CD8-positive, alpha-beta memory T cell (primary cell): Measurements from ENCODE around the gene RASA1. TPM values are rescaled to one million over a fixed set of nuclear protein-coding genes. Genes with fewer than 3 reads are reported as not detected.

Source experiments
- CTCF ChIA-PET: fragments of 350-600 bp; sonication (Branson Sonifier 250); formaldehyde crosslinking; loops from one replicate; lab custom pipeline; 2021; ENCODE audit warnings: antibody characterized with exemption; lab: Charles Lee
- POLR2A ChIA-PET: fragments of 350-600 bp; sonication (Branson Sonifier 250); formaldehyde crosslinking; loops from one replicate; lab custom pipeline; 2021; ENCODE audit warnings: antibody characterized with exemption; lab: Charles Lee
- DNase-seq, 5 donors: peaks; one replicate each; pipeline versions ENCODE4 v3.0.0 to v3.0.0-alpha.2; 2020 to 2022; ENCODE audit warnings: mixed read lengths in 1 of 5
- H3K27ac ChIP-seq: one replicate; pipeline ENCODE4 v1.7.0; 2013; ENCODE audit warnings: low read depth, mild to moderate bottlenecking, low read length, moderate library complexity
- H3K27me3 ChIP-seq: 2 replicates; pipeline ENCODE4 v1.7.0; 2013; ENCODE audit warnings: low read length, mild to moderate bottlenecking; ENCODE audit not compliant: insufficient read depth, poor library complexity, severe bottlenecking
- H3K36me3 ChIP-seq: 2 replicates; pipeline ENCODE4 v1.7.0; 2013; ENCODE audit warnings: mild to moderate bottlenecking, low read length, moderate library complexity; ENCODE audit not compliant: insufficient read depth
- H3K4me1 ChIP-seq: 2 replicates; pipeline ENCODE4 v1.7.0; 2013; ENCODE audit warnings: mild to moderate bottlenecking, low read length, moderate library complexity; ENCODE audit not compliant: insufficient read depth
- H3K4me3 ChIP-seq: 2 replicates; pipeline ENCODE4 v1.7.0; 2013; ENCODE audit warnings: mild to moderate bottlenecking, low read length
- H3K9me3 ChIP-seq: 2 replicates; pipeline ENCODE4 v1.7.0; 2013; ENCODE audit warnings: mild to moderate bottlenecking, low read length
- H3K27ac Mint-ChIP-seq, 8 donors: one replicate each; pipeline ENCODE4 v1.8.0; 2020 to 2021; ENCODE audit warnings: mixed read lengths in 8 of 8, mild to moderate bottlenecking in 6 of 8, inconsistent platforms in 3 of 8, moderate library complexity in 3 of 8
- H3K27me3 Mint-ChIP-seq, 2 donors: one replicate each; pipeline ENCODE4 v1.8.0; 2020 to 2021; ENCODE audit warnings: mixed read lengths in 2 of 2, mild to moderate bottlenecking in 1 of 2, moderate library complexity in 1 of 2
- H3K36me3 Mint-ChIP-seq, 3 donors: one replicate each; pipeline ENCODE4 v1.8.0; 2020 to 2021; ENCODE audit warnings: mixed read lengths in 3 of 3, inconsistent platforms in 1 of 3, mild to moderate bottlenecking in 1 of 3
- H3K4me1 Mint-ChIP-seq, 3 donors: one replicate each; pipeline ENCODE4 v1.8.0; 2020 to 2021; ENCODE audit warnings: mixed read lengths in 3 of 3, inconsistent platforms in 1 of 3, mild to moderate bottlenecking in 1 of 3
- H3K4me3 Mint-ChIP-seq, 7 donors: one replicate each; pipeline ENCODE4 v1.8.0; 2020 to 2021; ENCODE audit warnings: mixed read lengths in 7 of 7, mild to moderate bottlenecking in 6 of 7, moderate library complexity in 4 of 7, inconsistent platforms in 2 of 7
- H3K9me3 Mint-ChIP-seq, 5 donors: one replicate each; pipeline ENCODE4 v1.8.0; 2020 to 2022; ENCODE audit warnings: mixed read lengths in 5 of 5, mild to moderate bottlenecking in 3 of 5, moderate library complexity in 2 of 5, inconsistent platforms in 1 of 5
- polyA plus RNA-seq: library from polyadenylated mRNA; unstranded; fragments of 300-500 nt; fragmentation: Illumina TruSeq; gene quantifications from one replicate; pipeline ENCODE4 v1.2.3, GENCODE V29; 2021
- total RNA-seq, 2 experiments: library from RNA; stranded (reverse); gene quantifications; one replicate each; pipeline ENCODE4 v1.2.3, GENCODE V29; 2021

RASA1 gene
- total RNA-seq, result 10 to 100 TPM; 24.0 to 27.1 TPM
- polyA plus RNA-seq, result 8.0 TPM

GRCh38 chr5:87267574-87268125 is at the start of gene RASA1:
Gene RASA1, plus strand, starts transcription at chr5:87267883. Its CDS starts 569 bp downstream, at chr5:87268452.
- POLR2A ChIA-PET, result interaction anchor here (1.0 kb wide), 2 partner anchors 133 to 144 kb away, joined by 3 to 5 read pairs; no protein-coding TSS in a partner anchor
- Histone ChIP-seq H3K9me3 (no peaks in the 10 kb centered on the region), H3K27ac (peak within 1 kb of the TSS; percentile 78), H3K4me3 (peak within 1 kb of the TSS; percentile 56), H3K4me1 (peaks cover 25% of the 10 kb centered on the region), H3K27me3 (no peaks in the 10 kb centered on the region), H3K36me3 (no peaks in the 10 kb centered on the region)
- Mint-ChIP-seq H3K27ac (peak within 1 kb of the TSS; percentile 91 to 96 (median 94)), H3K36me3 (peaks cover 0 to 20% (median 2%) of the 10 kb centered on the region in 3 donors), H3K4me3 (peak within 1 kb of the TSS; percentile 93 to 100 (median 97)), H3K27me3 (no peaks in the 10 kb centered on the region), H3K9me3 (peaks cover 0 to 2% (median 0%) of the 10 kb centered on the region in 5 donors), H3K4me1 (peaks cover 30 to 50% (median 45%) of the 10 kb centered on the region in 3 donors)
- CTCF ChIA-PET, result interaction anchor here (0.8 to 2.2 kb wide), 5 partner anchors 9 to 133 kb away, joined by 3 to 7 read pairs (median 5); no protein-coding TSS in a partner anchor
- peak in 4 of 5 donors; percentile 71 to 86 (median 82) for DNase-seq

GRCh38 chr5:87229780-87230179 is 37.9 kb upstream of the RASA1 start:
- no peak for DNase-seq
- H3K4me3 Mint-ChIP-seq, result no peak overlapping the region

GRCh38 chr5:87231037-87231808 is 36.5 kb upstream of the RASA1 start:
- no peaks in the 10 kb centered on the region for H3K36me3 ChIP-seq
- Mint-ChIP-seq H3K4me3 (no peak overlapping the region), H3K4me1 (peaks cover 3 to 12% (median 7%) of the 10 kb centered on the region in 3 donors), H3K27ac (no peak overlapping the region), H3K27me3 (peaks cover 0 to 6% of the 10 kb centered on the region in 2 donors), H3K36me3 (no peaks in the 10 kb centered on the region), H3K9me3 (no peaks in the 10 kb centered on the region)
- H3K27ac ChIP-seq, result no peak overlapping the region
- POLR2A ChIA-PET, result no interaction called here
- no peaks in the 10 kb centered on the region for H3K27me3 ChIP-seq
- CTCF ChIA-PET, result no interaction called here
- H3K9me3 ChIP-seq, result no peaks in the 10 kb centered on the region
- H3K4me3 ChIP-seq, result no peak overlapping the region
- no peak for DNase-seq
- peaks cover 8% of the 10 kb centered on the region for H3K4me1 ChIP-seq

More at GRCh38 chr5:87229780-87230179, 37.9 kb upstream of the RASA1 start:
- ChIA-PET POLR2A (no interaction called here), CTCF (no interaction called here)
- H3K9me3 Mint-ChIP-seq, result no peaks in the 10 kb centered on the region
- Histone ChIP-seq H3K9me3 (no peaks in the 10 kb centered on the region), H3K4me3 (no peak overlapping the region), H3K27ac (no peak overlapping the region), H3K4me1 (peaks cover 8% of the 10 kb centered on the region), H3K36me3 (no peaks in the 10 kb centered on the region), H3K27me3 (no peaks in the 10 kb centered on the region)
- H3K27ac Mint-ChIP-seq, result no peak overlapping the region
- no peaks in the 10 kb centered on the region for H3K27me3 Mint-ChIP-seq
- no peaks in the 10 kb centered on the region for H3K36me3 Mint-ChIP-seq
- H3K4me1 Mint-ChIP-seq, result peaks cover 3 to 12% (median 7%) of the 10 kb centered on the region in 3 donors

GRCh38 chr5:87233143-87233542 is 34.5 kb upstream of the RASA1 start:
- Histone ChIP-seq H3K36me3 (no peaks in the 10 kb centered on the region), H3K27ac (no peak overlapping the region), H3K9me3 (no peaks in the 10 kb centered on the region), H3K4me3 (no peak overlapping the region), H3K4me1 (peaks cover 8% of the 10 kb centered on the region), H3K27me3 (no peaks in the 10 kb centered on the region)
- ChIA-PET CTCF (no interaction called here), POLR2A (interaction anchor here (0.5 kb wide), 1 partner anchor 109 kb away, joined by 4 read pairs; no protein-coding TSS in a partner anchor)
- H3K27me3 Mint-ChIP-seq, result peaks cover 0 to 6% of the 10 kb centered on the region in 2 donors
- no peaks in the 10 kb centered on the region for H3K9me3 Mint-ChIP-seq
- no peak for DNase-seq
- H3K4me3 Mint-ChIP-seq, result no peak overlapping the region
- H3K27ac Mint-ChIP-seq, result no peak overlapping the region
- no peaks in the 10 kb centered on the region for H3K36me3 Mint-ChIP-seq
- H3K4me1 Mint-ChIP-seq, result peaks cover 3 to 12% (median 7%) of the 10 kb centered on the region in 3 donors

GRCh38 chr5:87241555-87241954 is 26.1 kb upstream of the RASA1 start:
- Mint-ChIP-seq H3K36me3 (peaks cover 0 to 3% (median 0%) of the 10 kb centered on the region in 3 donors), H3K27me3 (no peaks in the 10 kb centered on the region), H3K4me1 (peaks cover 0 to 9% (median 0%) of the 10 kb centered on the region in 3 donors), H3K4me3 (no peak overlapping the region), H3K27ac (no peak overlapping the region), H3K9me3 (peaks cover 0 to 2% (median 0%) of the 10 kb centered on the region in 5 donors)
- ChIA-PET CTCF (no interaction called here), POLR2A (no interaction called here)
- Histone ChIP-seq H3K9me3 (no peaks in the 10 kb centered on the region), H3K27ac (no peak overlapping the region), H3K36me3 (no peaks in the 10 kb centered on the region), H3K27me3 (no peaks in the 10 kb centered on the region), H3K4me1 (no peaks in the 10 kb centered on the region), H3K4me3 (no peak overlapping the region)
- no peak for DNase-seq

GRCh38 chr5:87242242-87242641 is 25.4 kb upstream of the RASA1 start:
- H3K9me3 Mint-ChIP-seq, result peaks cover 0 to 2% (median 0%) of the 10 kb centered on the region in 5 donors
- CTCF ChIA-PET, result no interaction called here

GRCh38 chr5:87243161-87243844 is 24.4 kb upstream of the RASA1 start:
- peaks cover 0 to 2% (median 0%) of the 10 kb centered on the region in 5 donors for H3K9me3 Mint-ChIP-seq
- Histone ChIP-seq H3K27ac (no peak overlapping the region), H3K27me3 (no peaks in the 10 kb centered on the region), H3K36me3 (no peaks in the 10 kb centered on the region), H3K9me3 (no peaks in the 10 kb centered on the region), H3K4me3 (no peak overlapping the region), H3K4me1 (no peaks in the 10 kb centered on the region)
- H3K4me3 Mint-ChIP-seq, result no peak overlapping the region
- H3K27ac Mint-ChIP-seq, result no peak overlapping the region
- no peak for DNase-seq
- CTCF ChIA-PET, result no interaction called here
- peaks cover 0 to 9% (median 0%) of the 10 kb centered on the region in 3 donors for H3K4me1 Mint-ChIP-seq
- H3K36me3 Mint-ChIP-seq, result peaks cover 0 to 3% (median 0%) of the 10 kb centered on the region in 3 donors
- POLR2A ChIA-PET, result no interaction called here
- no peaks in the 10 kb centered on the region for H3K27me3 Mint-ChIP-seq

More at GRCh38 chr5:87242242-87242641, 25.4 kb upstream of the RASA1 start:
- H3K36me3 Mint-ChIP-seq, result peaks cover 0 to 3% (median 0%) of the 10 kb centered on the region in 3 donors
- no peak overlapping the region for H3K27ac Mint-ChIP-seq
- Histone ChIP-seq H3K36me3 (no peaks in the 10 kb centered on the region), H3K27ac (no peak overlapping the region), H3K4me3 (no peak overlapping the region), H3K4me1 (no peaks in the 10 kb centered on the region), H3K9me3 (no peaks in the 10 kb centered on the region), H3K27me3 (no peaks in the 10 kb centered on the region)
- no peak overlapping the region for H3K4me3 Mint-ChIP-seq
- no peaks in the 10 kb centered on the region for H3K27me3 Mint-ChIP-seq
- POLR2A ChIA-PET, result no interaction called here
- peaks cover 0 to 9% (median 0%) of the 10 kb centered on the region in 3 donors for H3K4me1 Mint-ChIP-seq
- DNase-seq, result no peak
